ENCODE measurements around the gene DCAF8L2. TPM values are rescaled to one million over a fixed set of nuclear protein-coding genes. Genes with fewer than 3 reads are reported as not detected.

Gene DCAF8L2
- total RNA-seq, 1 experiment from 2014 or later, result not detected

GRCh38 chrX:27656581-27656980 is 66.4 kb downstream of the DCAF8L2 start:
- Histone ChIP-seq H3K36me3 (ENCODE audit: low read depth, low read length) (no peaks in the 10 kb centered on the region), H3K4me1 (ENCODE audit: insufficient read depth, low read length) (no peaks in the 10 kb centered on the region), H3K4me3 (ENCODE audit: low read length) (no peak overlapping the region), H3K9ac (ENCODE audit: low read length) (no peak overlapping the region), H3K27ac (ENCODE audit: low read length) (no peak overlapping the region), H3F3A (ENCODE audit: low read length, unreplicated experiment) (no peaks in the 10 kb centered on the region), H3K9me3 (ENCODE audit: low read length) (no peaks in the 10 kb centered on the region), H3K4me2 (ENCODE audit: low read length) (no peak overlapping the region), H3K9me2 (replicated peaks; ENCODE audit: low read length) (no peaks in the 10 kb centered on the region), H2AFZ (ENCODE audit: low read length) (no peak overlapping the region), H3K27me3 (ENCODE audit: low read length) (no peaks in the 10 kb centered on the region), H3K79me2 (ENCODE audit: low read length) (no peaks in the 10 kb centered on the region), H4K20me1 (ENCODE audit: low read length) (no peaks in the 10 kb centered on the region)
- no peak for ATAC-seq
- ChIA-PET POLR2A (ENCODE audit: unreplicated experiment) (no interaction called here), CTCF (no interaction called here)
- no TSS peak for BruUV-seq (replicated peaks)
- DNase-seq, result no peak
- TF ChIP-seq CTCF (conservative IDR thresholded peaks at IDR 0.05; ENCODE audit: low read depth, low read length), result no peak
- no peak for TF ChIP-seq EZH2 (IDR thresholded peaks at IDR 0.05; ENCODE audit: low read length, unreplicated experiment)
- no peak for TF ChIP-seq EZH2phosphoT487 (IDR thresholded peaks at IDR 0.05; ENCODE audit: borderline replicate concordance, low read length)
- intact Hi-C loops (cut with micrococcal nuclease), result no loop called here

GRCh38 chrX:27660878-27661277 is 70.7 kb downstream of the DCAF8L2 start:
- H2AFZ ChIP-seq (ENCODE audit: low read length), result no peak overlapping the region
- H3K36me3 ChIP-seq (ENCODE audit: low read depth, low read length), result no peaks in the 10 kb centered on the region
- H3K9ac ChIP-seq (ENCODE audit: low read length), result no peak overlapping the region
- ATAC-seq (no peak), DNase-seq (no peak)
- no peaks in the 10 kb centered on the region for H4K20me1 ChIP-seq (ENCODE audit: low read length)
- no peak overlapping the region for H3K4me3 ChIP-seq (ENCODE audit: low read length)
- no peak overlapping the region for H3K27ac ChIP-seq (ENCODE audit: low read length)
- TF ChIP-seq EZH2phosphoT487 (IDR thresholded peaks at IDR 0.05; ENCODE audit: borderline replicate concordance, low read length) (no peak), EZH2 (IDR thresholded peaks at IDR 0.05; ENCODE audit: low read length, unreplicated experiment) (no peak), CTCF (conservative IDR thresholded peaks at IDR 0.05; ENCODE audit: low read depth, low read length) (no peak)
- H3K79me2 ChIP-seq (ENCODE audit: low read length), result no peaks in the 10 kb centered on the region
- H3K9me3 ChIP-seq (ENCODE audit: low read length), result no peaks in the 10 kb centered on the region
- H3K4me2 ChIP-seq (ENCODE audit: low read length), result no peak overlapping the region
- ChIA-PET CTCF (no interaction called here), POLR2A (ENCODE audit: unreplicated experiment) (no interaction called here)
- no peaks in the 10 kb centered on the region for H3K27me3 ChIP-seq (ENCODE audit: low read length)
- H3K9me2 ChIP-seq (replicated peaks; ENCODE audit: low read length), result no peaks in the 10 kb centered on the region
- no peaks in the 10 kb centered on the region for H3F3A ChIP-seq (ENCODE audit: low read length, unreplicated experiment)
- intact Hi-C loops (cut with micrococcal nuclease), result no loop called here
- H3K4me1 ChIP-seq (ENCODE audit: insufficient read depth, low read length), result no peaks in the 10 kb centered on the region
- no TSS peak for BruUV-seq (replicated peaks)

GRCh38 chrX:27671234-27671633 is 81.1 kb downstream of the DCAF8L2 start:
- H3K79me2 ChIP-seq (ENCODE audit: low read length), result no peaks in the 10 kb centered on the region
- no peaks in the 10 kb centered on the region for H3K9me3 ChIP-seq (ENCODE audit: low read length)
- no peak overlapping the region for H2AFZ ChIP-seq (ENCODE audit: low read length)
- DNase-seq (no peak), ATAC-seq (no peak)
- no peaks in the 10 kb centered on the region for H3K9me2 ChIP-seq (replicated peaks; ENCODE audit: low read length)
- H3K4me2 ChIP-seq (ENCODE audit: low read length), result no peak overlapping the region
- intact Hi-C loops (cut with micrococcal nuclease), result no loop called here
- H3K27me3 ChIP-seq (ENCODE audit: low read length), result no peaks in the 10 kb centered on the region
- H3K9ac ChIP-seq (ENCODE audit: low read length), result no peak overlapping the region
- H3F3A ChIP-seq (ENCODE audit: low read length, unreplicated experiment), result no peaks in the 10 kb centered on the region
- ChIA-PET POLR2A (ENCODE audit: unreplicated experiment) (no interaction called here), CTCF (no interaction called here)
- no peaks in the 10 kb centered on the region for H4K20me1 ChIP-seq (ENCODE audit: low read length)
- H3K27ac ChIP-seq (ENCODE audit: low read length), result no peak overlapping the region
- no peaks in the 10 kb centered on the region for H3K36me3 ChIP-seq (ENCODE audit: low read depth, low read length)
- no peak overlapping the region for H3K4me3 ChIP-seq (ENCODE audit: low read length)
- TF ChIP-seq CTCF (conservative IDR thresholded peaks at IDR 0.05; ENCODE audit: low read depth, low read length) (no peak), EZH2phosphoT487 (IDR thresholded peaks at IDR 0.05; ENCODE audit: borderline replicate concordance, low read length) (no peak)
- BruUV-seq (replicated peaks), result no TSS peak
- no peaks in the 10 kb centered on the region for H3K4me1 ChIP-seq (ENCODE audit: insufficient read depth, low read length)
